ENCODE measurements around the gene PRSS53.
A peak's percentile ranks its signal among the peaks of the same experiment; 100 is the strongest.

Gene PRSS53

GRCh38 chr16:31120129-31120528 is 31.4 kb upstream of the PRSS53 start:
- Histone ChIP-seq H3K27me3 (replicated peaks) (no peaks in the 10 kb centered on the region), H3K36me3 (replicated peaks) (peaks cover 22% of the 10 kb centered on the region), H3K27ac (no peak overlapping the region), H3K4me3 (ENCODE audit: low read depth, low read length) (no peak overlapping the region)
- in situ Hi-C loops (cut with HindIII; ENCODE audit: low pct_ligation_motif_present, low sequenced_read_pairs): no loop called here
- DNase-seq: no peak
- TF ChIP-seq, protein P1, sequence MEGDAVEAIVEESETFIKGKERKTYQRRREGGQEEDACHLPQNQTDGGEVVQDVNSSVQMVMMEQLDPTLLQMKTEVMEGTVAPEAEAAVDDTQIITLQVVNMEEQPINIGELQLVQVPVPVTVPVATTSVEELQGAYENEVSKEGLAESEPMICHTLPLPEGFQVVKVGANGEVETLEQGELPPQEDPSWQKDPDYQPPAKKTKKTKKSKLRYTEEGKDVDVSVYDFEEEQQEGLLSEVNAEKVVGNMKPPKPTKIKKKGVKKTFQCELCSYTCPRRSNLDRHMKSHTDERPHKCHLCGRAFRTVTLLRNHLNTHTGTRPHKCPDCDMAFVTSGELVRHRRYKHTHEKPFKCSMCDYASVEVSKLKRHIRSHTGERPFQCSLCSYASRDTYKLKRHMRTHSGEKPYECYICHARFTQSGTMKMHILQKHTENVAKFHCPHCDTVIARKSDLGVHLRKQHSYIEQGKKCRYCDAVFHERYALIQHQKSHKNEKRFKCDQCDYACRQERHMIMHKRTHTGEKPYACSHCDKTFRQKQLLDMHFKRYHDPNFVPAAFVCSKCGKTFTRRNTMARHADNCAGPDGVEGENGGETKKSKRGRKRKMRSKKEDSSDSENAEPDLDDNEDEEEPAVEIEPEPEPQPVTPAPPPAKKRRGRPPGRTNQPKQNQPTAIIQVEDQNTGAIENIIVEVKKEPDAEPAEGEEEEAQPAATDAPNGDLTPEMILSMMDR (IDR thresholded peaks at IDR 0.05; ENCODE audit: low read depth, low read length, missing control alignments): no peak

DNA sequence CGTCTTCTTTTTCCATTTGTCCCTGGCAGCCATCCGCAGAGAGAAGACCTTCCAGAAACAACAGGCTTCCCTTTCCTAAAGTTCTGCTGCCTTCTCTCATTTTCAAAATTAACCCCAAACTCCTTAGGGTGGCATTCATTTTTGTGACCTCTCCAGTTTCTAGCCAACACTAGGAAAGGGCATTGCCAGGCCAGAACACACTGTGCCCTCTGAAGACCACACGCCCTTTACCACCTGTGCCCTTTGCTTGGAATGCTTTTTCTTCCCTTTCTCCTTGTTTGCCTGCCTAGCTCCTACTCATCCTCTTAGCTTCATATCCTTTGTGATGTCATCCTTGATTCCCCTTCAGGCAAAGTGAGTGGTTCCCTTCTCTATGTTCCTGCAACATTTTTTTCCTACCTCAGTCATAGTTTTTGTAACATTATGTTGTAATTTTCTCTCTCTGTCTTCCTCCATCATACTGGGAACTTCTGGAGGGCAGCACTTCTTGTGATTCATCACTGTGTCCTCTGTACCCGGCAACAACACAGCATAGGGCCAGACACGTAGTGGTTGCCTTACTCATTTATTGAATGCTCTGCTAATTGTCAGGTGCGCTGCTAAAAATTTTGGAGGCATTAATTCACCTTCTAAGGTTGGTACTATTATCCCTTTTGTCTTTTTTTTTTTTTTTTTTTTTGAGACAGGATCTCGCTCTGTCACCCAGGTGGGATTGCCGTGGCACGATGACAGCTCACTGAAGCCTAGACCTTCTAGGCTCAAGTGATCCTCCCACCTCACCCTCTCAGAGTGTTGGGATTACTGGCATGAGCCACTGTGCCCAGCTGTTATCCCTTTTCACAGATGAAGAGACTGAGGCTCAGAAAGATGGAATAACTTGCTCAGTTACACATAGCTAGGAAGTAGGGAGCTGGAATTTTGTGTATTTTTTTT is 29.7 kb upstream of the PRSS53 start:
- DNase-seq: peak; percentile 47
- Histone ChIP-seq H3K27ac (peak overlapping the region; percentile 95), H3K4me3 (ENCODE audit: low read depth, low read length) (peak overlapping the region; percentile 71), H3K36me3 (replicated peaks) (peaks cover 22% of the 10 kb centered on the region), H3K27me3 (replicated peaks) (no peaks in the 10 kb centered on the region)
- TF ChIP-seq, protein P1 (IDR thresholded peaks at IDR 0.05; ENCODE audit: low read depth, low read length, missing control alignments): no peak
- in situ Hi-C loops (cut with HindIII; ENCODE audit: low pct_ligation_motif_present, low sequenced_read_pairs): no loop called here

DNA sequence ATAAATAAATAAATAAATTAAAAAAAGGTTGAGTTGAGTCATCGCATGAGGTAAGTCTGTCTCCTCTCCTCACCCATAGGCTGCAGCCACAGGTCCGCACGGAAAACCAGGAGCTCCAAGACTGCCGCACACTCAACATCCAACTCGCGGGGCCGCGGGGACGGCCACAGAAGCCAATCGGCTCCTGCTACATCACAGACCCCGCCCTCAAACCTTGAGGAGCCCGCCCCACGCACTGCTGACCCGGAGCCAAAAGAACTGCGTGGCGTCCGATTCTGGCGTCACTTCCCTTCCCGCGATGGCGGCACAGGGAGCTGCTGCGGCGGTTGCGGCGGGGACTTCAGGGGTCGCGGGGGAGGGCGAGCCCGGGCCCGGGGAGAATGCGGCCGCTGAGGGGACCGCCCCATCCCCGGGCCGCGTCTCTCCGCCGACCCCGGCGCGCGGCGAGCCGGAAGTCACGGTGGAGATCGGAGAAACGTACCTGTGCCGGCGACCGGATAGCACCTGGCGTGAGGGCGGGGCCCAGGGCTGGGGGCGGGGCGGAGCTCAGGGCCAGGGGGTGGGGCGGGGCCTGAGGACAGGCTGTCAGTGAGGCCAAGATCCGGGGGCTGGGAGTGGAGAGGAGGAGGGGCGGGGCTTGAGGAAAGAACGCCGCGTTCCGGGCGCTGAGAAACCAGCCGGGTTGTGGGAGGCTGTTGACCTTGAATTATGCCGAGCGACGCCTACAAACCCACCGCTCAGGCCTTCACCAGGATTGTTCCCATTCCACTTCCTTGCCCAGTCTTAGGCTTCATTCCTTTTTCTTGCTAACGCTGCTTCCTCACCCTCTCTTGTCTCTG is 28.9 kb upstream of the PRSS53 start, which contains the start of gene KAT8:
Gene KAT8, plus strand, starts transcription at position 281 of the 839 bp plus-strand sequence. Its CDS starts 18 bp downstream, at position 299.
- peak within 1 kb of the TSS; percentile 95 for H3K27ac ChIP-seq
- peaks cover 24% of the 10 kb centered on the region for H3K36me3 ChIP-seq (replicated peaks)
- H3K27me3 ChIP-seq (replicated peaks): no peaks in the 10 kb centered on the region
- in situ Hi-C loops (cut with HindIII; ENCODE audit: low pct_ligation_motif_present, low sequenced_read_pairs): no loop called here
- DNase-seq: peak; percentile 99
- TF ChIP-seq, protein P1 (IDR thresholded peaks at IDR 0.05; ENCODE audit: low read depth, low read length, missing control alignments): no peak
- peak within 1 kb of the TSS; percentile 71 for H3K4me3 ChIP-seq (ENCODE audit: low read depth, low read length)

DNA sequence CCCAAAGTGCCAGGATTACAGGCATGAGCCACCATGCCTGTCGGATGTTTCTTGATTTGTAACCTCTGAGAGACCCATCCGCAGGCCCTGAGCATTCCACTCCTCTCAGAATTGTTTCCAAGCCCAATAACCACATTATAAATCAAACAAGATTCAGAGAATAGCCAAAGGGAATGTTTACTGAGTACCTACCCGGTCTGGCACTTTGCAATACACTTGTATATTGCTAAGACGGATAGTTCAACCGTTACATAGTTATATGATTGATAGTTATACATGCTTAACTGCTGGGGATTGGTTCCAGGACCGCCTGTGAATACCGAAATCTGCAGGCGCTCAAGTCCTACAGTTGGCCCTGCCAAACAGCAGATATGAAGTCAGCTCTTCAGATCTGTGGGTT is 25.7 kb upstream of the PRSS53 start:
- H3K27ac ChIP-seq: no peak overlapping the region
- H3K4me3 ChIP-seq (ENCODE audit: low read depth, low read length): no peak overlapping the region
- in situ Hi-C loops (cut with HindIII; ENCODE audit: low pct_ligation_motif_present, low sequenced_read_pairs): no loop called here
- TF ChIP-seq, protein P1 (IDR thresholded peaks at IDR 0.05; ENCODE audit: low read depth, low read length, missing control alignments): no peak
- no peaks in the 10 kb centered on the region for H3K27me3 ChIP-seq (replicated peaks)
- H3K36me3 ChIP-seq (replicated peaks): peaks cover 32% of the 10 kb centered on the region
- no peak for DNase-seq

DNA sequence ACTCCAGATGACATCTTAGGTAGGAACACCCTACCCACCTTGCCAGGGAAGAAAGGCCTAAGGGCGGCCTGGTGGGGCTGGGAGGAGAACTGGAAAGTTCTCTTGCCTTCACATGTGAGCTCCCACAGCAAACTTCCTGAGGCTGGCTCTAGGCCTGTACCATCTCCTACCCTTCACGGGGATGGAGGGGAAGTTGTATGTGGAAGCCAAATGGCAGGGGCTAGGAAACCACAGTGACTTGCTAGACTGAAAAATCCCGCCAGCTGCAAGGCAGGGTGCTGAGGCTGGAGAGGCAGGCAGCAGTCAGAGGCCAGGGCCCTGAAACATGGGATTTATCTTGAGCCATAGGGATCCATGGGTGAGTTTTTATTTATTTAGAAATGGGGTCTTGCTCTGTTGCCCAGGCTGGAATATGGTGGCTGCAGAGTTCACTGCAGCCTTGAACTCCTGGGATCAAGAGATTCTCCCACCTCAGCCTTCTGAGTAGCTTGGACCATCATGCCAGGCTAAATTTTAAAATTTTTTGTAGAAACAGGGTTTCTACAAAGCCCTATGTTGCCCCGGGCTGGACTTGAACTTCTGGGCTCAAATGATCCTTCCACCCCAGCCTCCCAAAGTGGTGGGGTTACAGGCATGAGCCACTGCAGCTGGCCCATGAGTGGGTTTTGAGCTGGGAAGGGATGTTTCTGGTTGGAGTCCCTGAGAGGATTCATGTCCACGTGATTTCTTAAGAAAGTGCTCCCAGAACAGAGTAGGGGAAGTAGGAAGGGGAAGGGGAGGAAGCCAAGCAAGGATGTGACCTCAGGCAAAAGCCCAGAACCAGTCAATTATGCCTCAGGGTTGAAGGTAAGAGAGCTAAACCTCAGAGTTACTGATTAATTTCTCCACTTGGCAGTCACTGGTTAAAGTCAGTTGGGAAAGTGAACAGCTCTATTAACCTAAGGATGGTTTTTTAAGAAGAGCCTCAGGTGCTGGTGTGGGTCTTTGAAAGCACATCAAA is 24.7 kb upstream of the PRSS53 start:
- Histone ChIP-seq H3K4me3 (ENCODE audit: low read depth, low read length) (no peak overlapping the region), H3K27me3 (replicated peaks) (no peaks in the 10 kb centered on the region), H3K27ac (no peak overlapping the region), H3K36me3 (replicated peaks) (peaks cover 31% of the 10 kb centered on the region)
- TF ChIP-seq, protein P1 (IDR thresholded peaks at IDR 0.05; ENCODE audit: low read depth, low read length, missing control alignments): no peak
- DNase-seq: no peak
- in situ Hi-C loops (cut with HindIII; ENCODE audit: low pct_ligation_motif_present, low sequenced_read_pairs): no loop called here
